ENCODE measurements around the gene RNF166.

DNA sequence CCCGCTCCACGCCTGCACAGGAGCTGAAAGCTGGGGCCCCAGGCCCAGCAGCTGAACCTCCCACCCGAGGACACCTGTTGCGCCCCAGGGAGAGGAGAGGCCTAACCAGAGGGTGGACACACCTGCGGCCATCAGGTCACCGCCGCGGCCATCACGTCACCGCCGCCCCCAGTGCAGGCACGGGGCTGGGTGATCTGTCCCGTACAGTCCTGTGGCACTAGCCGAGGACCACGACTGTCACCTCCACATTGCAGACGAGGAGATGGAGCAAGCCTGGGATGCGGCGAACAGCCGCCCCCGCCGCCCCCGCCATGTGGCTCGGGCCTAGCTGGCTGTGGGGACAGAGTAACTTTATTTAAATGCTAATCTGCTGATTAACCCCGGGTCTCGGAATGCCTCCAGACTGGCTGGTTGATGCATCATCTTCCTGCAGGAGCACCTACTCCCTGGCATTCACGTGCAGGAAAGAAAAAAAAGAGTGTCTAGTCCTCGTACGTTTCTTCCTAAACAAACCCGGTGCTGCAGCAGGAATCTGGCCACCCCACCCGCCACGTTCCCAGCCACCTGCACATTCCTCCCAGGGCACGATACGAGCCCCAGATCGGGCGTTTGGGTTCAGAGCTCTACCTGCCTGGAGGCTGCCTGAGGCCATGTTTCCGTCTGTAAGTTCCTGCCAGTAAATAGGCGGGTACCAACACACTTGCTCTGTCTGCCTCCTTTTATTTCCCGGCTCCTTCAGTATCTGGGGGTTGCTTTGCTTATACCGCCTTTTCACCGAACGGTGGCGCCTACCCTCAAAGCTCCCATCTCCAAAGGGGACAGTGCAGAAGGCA is 48.9 kb upstream of the RNF166 start:
- no peak for TF ChIP-seq EZH2 (IDR thresholded peaks at IDR 0.05; ENCODE audit: borderline replicate concordance, low read depth, low read length, severe bottlenecking)
- no peak for TF ChIP-seq CTCF (IDR thresholded peaks at IDR 0.05; ENCODE audit: borderline replicate concordance, extremely low read depth, low read length, poor library complexity, severe bottlenecking)

Data from DND-41 (cell line).